Lower lobe of right lung (tissue), 2 donors: Measurements from ENCODE around the gene AGTR2. TPM values are rescaled to one million over a fixed set of nuclear protein-coding genes. Genes with fewer than 3 reads are reported as not detected.
"Not testable (repeated sequence)": the region's sequence is repeated elsewhere in the genome, so short reads cannot be mapped to it uniquely, and the experiment has no call there.

Experiments used
- ATAC-seq, 2 donors: fragments of 200-7000 bp; cut with Tn5 transposase; one replicate each; pipeline ENCODE4 v1.9.1; 2020 to 2022; ENCODE audit warnings: mild to moderate bottlenecking in 2 of 2, moderate library complexity in 2 of 2
- DNase-seq: peaks from one replicate; pipeline ENCODE4 v3.0.0-alpha.2; 2020
- H3K27ac ChIP-seq: fragments of 200-600 bp; one replicate; pipeline ENCODE4 v1.8.0; 2022
- H3K27me3 ChIP-seq: fragments of 200-600 bp; one replicate; pipeline ENCODE4 v1.8.0; 2022; ENCODE audit warnings: low read depth
- H3K36me3 ChIP-seq: fragments of 200-600 bp; one replicate; pipeline ENCODE4 v1.8.0; 2022; ENCODE audit warnings: mild to moderate bottlenecking
- H3K4me1 ChIP-seq: fragments of 200-600 bp; one replicate; pipeline ENCODE4 v1.8.0; 2022
- H3K4me3 ChIP-seq: fragments of 200-600 bp; one replicate; pipeline ENCODE4 v1.8.0; 2022; ENCODE audit warnings: mild to moderate bottlenecking
- H3K9me3 ChIP-seq: fragments of 200-600 bp; one replicate; pipeline ENCODE4 v1.8.0; 2022
- intact Hi-C: fragments of 100-400 bp; cut with DNase I; formaldehyde crosslinking; loops from one replicate; pipeline ENCODE4 v1.11.0; 2022
- total RNA-seq: library from RNA; stranded (reverse); fragmentation: NEBNext Ultra II Directional; extraction: Animal tissue kit (Norgen Biotek cat#: 25700); gene quantifications from one replicate; pipeline ENCODE4 v1.2.1, GENCODE V29; 2021
- TF ChIP-seq, protein P1 (sequence below): fragments of 200-600 bp; IDR thresholded peaks from one replicate; pipeline ENCODE4 v1.8.0; 2022; ENCODE audit warnings: antibody characterized with exemption, mild to moderate bottlenecking
- donor health status: DM: no; HTN: yes; CAD: no; lungs with severe emphysema.

Gene AGTR2
- total RNA-seq, 1 donor from 2014 or later: 44.2 TPM

DNA sequence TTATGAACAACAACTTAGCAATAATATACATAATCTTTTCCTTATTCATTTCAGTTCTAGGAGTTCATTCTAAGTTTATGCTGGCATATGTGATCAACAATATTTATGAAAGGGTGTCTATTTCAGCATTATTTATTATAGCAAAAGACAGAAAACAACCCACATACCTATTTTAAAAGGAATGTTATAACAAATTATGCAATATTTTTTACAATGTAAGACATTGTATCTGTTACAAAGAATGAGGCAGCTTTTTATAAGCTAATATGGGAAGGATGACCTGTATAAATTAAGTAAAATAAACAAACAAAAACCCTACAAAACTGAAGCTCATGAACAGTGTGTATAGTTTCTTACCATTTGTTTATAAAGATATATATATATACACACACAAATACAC is 42.7 kb downstream of the AGTR2 start:
- Histone ChIP-seq H3K4me3 (no peak overlapping the region), H3K9me3 (no peaks in the 10 kb centered on the region), H3K4me1 (no peaks in the 10 kb centered on the region), H3K27ac (no peak overlapping the region), H3K36me3 (no peaks in the 10 kb centered on the region), H3K27me3 (no peaks in the 10 kb centered on the region)
- TF ChIP-seq, protein P1, sequence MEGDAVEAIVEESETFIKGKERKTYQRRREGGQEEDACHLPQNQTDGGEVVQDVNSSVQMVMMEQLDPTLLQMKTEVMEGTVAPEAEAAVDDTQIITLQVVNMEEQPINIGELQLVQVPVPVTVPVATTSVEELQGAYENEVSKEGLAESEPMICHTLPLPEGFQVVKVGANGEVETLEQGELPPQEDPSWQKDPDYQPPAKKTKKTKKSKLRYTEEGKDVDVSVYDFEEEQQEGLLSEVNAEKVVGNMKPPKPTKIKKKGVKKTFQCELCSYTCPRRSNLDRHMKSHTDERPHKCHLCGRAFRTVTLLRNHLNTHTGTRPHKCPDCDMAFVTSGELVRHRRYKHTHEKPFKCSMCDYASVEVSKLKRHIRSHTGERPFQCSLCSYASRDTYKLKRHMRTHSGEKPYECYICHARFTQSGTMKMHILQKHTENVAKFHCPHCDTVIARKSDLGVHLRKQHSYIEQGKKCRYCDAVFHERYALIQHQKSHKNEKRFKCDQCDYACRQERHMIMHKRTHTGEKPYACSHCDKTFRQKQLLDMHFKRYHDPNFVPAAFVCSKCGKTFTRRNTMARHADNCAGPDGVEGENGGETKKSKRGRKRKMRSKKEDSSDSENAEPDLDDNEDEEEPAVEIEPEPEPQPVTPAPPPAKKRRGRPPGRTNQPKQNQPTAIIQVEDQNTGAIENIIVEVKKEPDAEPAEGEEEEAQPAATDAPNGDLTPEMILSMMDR: no peak
- DNase-seq: no peak
- intact Hi-C loops: no loop called here
- ATAC-seq: no peak

DNA sequence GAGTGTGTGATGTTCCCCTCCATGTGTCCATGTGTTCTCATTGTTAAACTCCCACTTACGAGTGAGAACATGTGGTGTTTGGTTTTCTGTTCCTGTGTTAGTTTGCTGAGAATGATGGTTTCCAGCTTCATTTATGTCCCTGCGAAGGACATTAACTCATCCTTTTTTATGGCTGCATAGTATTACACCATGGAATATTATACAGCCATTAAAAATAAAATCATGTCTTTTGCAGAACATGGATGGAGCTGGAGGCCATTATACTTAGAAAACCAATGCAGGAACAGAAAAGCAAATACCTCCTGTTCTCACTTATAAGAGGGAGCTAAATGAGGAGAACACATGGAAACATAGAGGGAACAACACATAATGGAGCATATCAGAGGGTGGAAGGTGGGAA is 46.5 kb downstream of the AGTR2 start:
- ATAC-seq, H3K36me3 ChIP-seq, intact Hi-C loops, H3K9me3 ChIP-seq, H3K4me1 ChIP-seq, DNase-seq, H3K27ac ChIP-seq, H3K4me3 ChIP-seq, H3K27me3 ChIP-seq: not testable (repeated sequence)
